HG02840 (cell line): Measurements from ENCODE around the gene DENND1B.
"Not testable (repeated sequence)": the region's sequence is repeated elsewhere in the genome, so short reads cannot be mapped to it uniquely, and the experiment has no call there.

ENCODE experiments used
- ATAC-seq: cut with Tn5 transposase; IDR thresholded peaks from one replicate; pipeline ENCODE4 v1.9.1; 2021; ENCODE audit warnings: mild to moderate bottlenecking, moderate library complexity, moderate number of reproducible peaks; ENCODE audit not compliant: unreplicated experiment, low FRiP score

The DENND1B gene

GRCh38 chr1:197572169-197572568 is 203.1 kb downstream of the DENND1B start:
- ATAC-seq: no peak

GRCh38 chr1:197567442-197567841 is 207.8 kb downstream of the DENND1B start:
- no peak for ATAC-seq

- no peak for ATAC-seq
Measured at GRCh38 chr1:197561041-197561440, 214.2 kb downstream of the DENND1B start.

DNA sequence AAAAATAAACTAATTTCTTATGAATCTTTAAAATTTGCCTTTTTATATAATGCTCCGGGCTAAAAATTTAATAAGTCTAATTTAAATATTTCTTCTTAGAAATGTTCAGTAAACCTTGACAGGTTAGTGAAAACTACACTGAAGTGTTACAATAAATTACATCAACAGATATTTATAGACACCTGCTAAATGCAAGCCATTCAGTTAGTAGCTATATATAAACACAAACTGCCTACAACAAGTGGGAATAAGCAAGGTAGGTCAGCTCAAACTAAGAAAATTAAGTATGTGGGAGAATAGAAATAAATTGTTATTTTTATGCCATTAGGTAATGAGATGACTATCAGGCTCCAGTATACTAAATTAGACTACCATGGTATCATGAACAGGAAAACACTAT is 215.6 kb downstream of the DENND1B start:
- ATAC-seq: no peak

DNA sequence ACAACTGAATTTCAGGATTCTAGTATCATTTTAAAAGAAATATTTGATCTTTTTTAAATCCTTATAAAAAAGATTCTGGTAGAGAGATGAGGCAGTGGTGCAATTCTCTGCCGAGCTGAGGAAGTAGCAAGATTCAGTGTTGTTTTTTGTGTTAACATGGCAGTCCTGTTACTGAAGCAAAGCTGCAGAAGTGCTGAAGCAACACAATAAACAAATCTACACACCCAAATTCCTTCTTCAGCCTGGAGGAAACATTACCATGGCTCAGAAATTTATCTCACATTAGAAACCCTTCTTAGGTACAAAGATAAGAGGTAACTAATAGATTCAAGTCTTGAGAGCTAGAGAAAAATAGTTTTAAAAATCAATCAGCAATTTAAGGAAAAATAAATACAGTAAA is 216.0 kb downstream of the DENND1B start:
- no peak for ATAC-seq

- no peak for ATAC-seq
Measured at GRCh38 chr1:197557302-197557701, 218.0 kb downstream of the DENND1B start.

DNA sequence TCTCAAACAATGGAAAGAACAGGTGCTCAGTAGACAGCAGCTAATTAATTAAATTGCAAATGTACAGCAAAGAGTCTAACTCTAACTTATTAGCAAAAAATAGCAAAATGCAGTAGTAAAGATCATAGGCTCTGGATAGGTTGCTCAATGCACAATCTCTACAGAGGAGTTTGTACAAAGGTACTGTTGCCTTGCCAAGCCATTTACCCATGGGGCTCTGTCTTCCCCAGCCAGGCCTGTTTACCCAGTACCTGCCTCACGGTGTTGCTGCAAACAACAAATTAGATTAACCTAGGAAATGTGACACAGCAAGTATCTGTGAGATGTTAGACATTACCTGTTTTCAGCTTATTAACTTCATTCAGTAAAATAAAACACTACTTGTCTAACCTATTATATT is 222.0 kb downstream of the DENND1B start:
- no peak for ATAC-seq

GRCh38 chr1:197546989-197547388 is 228.3 kb downstream of the DENND1B start:
- ATAC-seq: no peak

DNA sequence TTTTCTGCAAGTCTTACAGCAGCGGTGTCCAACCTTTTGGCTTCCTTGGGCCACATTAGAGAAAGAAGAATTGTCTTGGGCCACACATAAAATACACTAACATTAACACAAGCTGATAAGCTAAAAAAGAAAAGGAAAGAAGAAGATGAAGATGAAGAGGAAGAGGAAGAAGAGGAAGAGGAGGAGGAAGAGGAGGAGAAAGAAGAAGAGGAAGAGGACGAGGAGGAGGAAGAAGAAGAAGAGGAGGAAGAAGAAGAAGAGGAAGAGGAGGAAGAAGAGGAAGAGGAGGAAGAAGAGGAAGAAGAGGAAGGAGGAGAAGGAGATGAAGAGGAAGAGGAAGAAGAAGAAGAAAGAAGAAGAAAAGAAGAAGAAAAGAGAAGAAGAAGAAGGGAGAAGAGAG is 230.7 kb downstream of the DENND1B start:
- ATAC-seq: no peak

DNA sequence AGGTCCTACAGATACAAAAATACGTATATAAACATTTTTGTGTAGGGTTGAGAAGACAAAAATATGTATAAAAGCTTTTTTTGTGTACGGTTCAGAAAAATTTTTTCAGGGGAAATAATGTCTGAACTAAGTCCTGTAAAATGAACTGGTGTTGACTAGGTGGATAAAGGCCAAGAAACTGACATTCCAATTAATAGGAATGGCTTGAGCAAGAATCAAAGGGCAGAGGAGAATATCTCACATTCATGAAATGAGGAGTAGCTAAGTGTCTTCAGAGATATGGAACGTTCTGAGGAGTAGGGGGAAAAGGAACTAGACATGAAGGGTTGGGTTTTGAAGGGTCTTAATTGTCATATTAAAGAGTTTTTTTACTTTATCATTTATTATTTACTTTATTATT is 231.2 kb downstream of the DENND1B start:
- no peak for ATAC-seq

DNA sequence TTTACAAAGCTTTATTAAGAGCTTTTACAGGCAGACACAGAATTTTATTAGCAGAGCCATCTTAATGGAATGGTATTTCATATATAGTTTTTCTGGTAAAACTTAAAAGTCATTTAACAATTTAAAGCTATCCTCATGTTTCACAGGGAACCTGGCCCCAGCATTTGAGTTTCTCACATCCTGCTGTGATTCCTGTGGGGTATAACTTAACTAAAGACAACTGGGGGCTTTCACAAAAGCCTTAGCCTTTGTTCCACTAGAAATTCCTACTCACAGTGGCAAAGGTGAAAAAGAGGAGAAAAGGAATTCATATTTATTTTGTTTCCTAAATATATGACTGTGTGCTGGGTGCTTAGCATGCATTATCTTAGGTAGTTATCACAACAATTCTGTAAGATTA is 233.9 kb downstream of the DENND1B start:
- no peak for ATAC-seq

- no peak for ATAC-seq
Measured at GRCh38 chr1:197526736-197527371, 248.4 kb downstream of the DENND1B start.

DNA sequence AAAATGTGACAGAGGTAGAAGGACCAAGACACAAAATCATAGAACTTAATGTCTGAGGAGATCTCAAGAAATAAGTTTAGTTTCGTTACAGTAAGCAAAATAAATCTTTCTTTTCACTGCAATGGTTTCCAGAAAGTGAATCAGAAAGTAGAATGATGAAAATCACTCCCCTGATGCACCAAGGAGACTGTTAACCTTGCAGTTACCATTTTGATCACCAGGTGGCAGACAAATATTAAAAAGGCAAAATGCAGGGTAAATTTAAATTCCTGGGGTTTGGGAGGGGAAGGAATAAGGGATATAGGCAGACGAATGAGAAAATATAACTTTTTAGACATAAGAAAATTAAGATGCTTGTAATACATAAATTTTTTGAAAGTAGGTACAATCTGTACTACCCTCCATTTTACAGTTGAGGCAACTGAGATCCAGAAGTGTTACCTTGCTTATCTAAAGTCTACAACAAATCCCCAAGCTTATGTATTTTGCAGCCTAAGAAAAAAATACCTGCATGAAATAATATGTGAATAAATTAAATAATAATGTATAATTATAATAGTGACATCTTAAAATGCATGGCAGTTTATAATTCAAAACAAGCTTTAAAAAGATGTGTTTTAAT is 254.1 kb downstream of the DENND1B start:
- no peak for ATAC-seq

DNA sequence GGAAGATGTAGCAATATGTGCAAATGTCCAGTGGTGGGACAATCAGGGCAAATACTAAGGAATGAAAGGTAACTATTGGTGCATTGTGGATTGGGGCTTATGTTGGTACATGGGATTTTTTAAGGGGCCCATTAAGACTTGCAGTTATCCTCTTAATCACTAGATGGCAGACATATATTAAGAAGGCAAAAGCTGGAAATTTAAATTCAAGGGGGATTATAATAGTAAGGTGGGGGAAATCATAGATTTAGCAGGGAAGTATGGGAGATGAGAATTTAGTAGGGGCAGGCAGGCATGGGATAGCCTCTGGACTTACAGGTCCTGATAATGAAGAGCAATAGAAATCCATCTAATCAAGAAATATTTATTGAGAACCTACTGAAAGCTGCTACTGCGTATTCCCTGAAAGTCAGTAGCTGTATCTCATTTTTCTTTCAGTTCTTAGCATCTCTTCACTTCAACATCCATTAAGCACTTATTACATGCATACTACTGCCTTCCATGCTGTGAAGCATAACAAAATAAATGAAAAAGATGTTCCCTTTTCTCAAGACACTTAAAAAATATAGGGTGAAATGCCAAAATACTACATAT is 255.4 kb downstream of the DENND1B start:
- ATAC-seq: no peak

DNA sequence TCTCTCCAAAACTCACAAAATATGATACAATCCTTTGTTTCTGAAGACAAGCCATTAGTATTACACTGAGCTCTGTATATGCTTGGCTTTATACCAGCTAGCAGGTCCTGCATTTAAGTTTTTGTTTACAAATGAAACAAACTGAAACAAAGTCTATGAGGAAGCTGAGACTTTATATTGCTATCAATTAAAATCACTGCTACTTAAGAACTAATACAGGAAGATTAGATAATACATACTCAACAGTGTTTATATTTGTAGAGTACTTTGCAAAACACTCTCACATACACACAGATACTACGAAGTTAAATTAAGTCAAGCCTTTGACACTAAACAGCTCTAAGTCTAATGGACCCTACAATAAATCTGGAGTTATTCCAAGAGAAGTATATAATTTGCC is 259.9 kb downstream of the DENND1B start:
- ATAC-seq: no peak

- no peak for ATAC-seq
Measured at GRCh38 chr1:197510691-197511378, 264.4 kb downstream of the DENND1B start.

DNA sequence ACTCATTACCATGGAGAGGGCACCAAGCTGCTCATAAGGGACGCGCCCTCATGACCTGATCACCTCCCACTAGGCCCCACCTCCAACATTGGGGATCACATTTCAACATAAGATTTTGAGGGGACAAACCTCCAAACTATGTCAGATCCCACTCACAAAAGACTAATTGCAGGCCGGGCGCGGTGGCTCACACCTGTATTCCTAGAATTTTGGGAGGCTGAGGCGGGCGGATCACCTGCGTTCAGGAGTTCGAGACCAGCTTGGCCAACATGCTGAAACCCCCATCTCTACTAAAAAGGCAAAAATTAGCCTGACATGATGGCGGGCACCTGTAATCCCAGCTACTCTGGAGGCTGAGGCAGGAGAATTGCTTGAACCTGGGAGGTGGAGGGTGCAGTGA is 278.6 kb downstream of the DENND1B start:
- no peak for ATAC-seq

DNA sequence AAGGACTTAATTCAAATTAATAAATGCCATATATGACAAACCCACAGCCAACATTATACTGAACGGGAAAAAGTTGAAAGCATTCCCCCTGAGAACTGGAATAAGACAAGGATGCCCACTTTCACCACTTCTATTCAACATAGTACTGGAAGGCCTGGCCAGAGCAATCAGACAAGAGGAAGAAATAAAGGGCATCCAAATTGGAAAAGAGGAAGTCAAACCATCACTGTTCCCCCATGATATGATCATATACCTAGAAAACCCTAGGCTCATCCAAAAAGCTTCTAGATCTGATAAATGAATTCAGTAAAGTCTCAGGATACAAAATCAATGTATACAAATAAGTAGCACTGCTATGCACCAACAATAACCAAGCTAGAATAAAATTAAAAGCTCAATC is 283.8 kb downstream of the DENND1B start:
- ATAC-seq: not testable (repeated sequence)

DNA sequence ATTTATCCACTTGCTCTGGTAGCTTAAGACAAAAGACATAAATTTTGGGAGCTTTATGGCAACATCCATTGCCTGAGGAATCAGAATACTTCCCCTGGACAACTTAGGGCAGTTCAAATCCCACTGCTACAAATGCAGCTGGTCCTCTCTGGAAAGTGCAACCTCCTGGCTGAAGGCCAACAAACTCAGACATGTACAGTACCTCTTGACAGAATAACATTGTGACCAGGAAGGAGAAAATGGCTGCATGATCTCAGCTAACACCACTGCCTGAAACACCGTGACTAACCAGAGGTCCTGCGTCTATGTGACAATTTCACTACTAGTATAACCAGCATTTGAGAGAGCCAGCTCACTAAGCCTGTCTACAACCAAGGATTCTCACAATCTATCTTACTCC is 288.3 kb downstream of the DENND1B start:
- no peak for ATAC-seq

GRCh38 chr1:197485790-197486189 is 289.5 kb downstream of the DENND1B start:
- no peak for ATAC-seq

DNA sequence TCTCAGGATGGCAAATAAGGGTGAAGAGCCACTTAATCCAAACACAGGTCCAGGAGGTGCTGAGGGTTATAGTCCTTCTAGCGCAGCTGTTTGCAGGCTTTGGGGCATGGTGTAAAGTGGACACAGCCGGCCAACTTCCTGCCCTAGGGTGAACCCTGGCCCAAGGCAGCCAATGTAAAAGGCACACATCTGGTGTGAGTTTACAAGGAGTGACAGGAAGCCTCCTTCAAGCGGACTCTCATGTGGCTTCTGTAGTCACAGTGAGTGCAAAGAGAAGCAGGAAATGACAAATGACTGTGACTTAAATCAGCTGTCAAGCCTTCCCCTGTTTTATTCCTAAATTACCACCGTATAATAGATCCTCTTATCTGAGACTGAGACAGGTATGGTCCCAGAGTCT is 294.2 kb downstream of the DENND1B start:
- ATAC-seq: no peak

- ATAC-seq: no peak
Measured at GRCh38 chr1:197480446-197480845, 294.8 kb downstream of the DENND1B start.
